ENCODE measurements around the gene NPB. TPM values are rescaled to one million over a fixed set of nuclear protein-coding genes. Genes with fewer than 3 reads are reported as not detected.

Gene NPB
- total RNA-seq, 1 donor from 2014 or later, result 0.58 TPM

DNA sequence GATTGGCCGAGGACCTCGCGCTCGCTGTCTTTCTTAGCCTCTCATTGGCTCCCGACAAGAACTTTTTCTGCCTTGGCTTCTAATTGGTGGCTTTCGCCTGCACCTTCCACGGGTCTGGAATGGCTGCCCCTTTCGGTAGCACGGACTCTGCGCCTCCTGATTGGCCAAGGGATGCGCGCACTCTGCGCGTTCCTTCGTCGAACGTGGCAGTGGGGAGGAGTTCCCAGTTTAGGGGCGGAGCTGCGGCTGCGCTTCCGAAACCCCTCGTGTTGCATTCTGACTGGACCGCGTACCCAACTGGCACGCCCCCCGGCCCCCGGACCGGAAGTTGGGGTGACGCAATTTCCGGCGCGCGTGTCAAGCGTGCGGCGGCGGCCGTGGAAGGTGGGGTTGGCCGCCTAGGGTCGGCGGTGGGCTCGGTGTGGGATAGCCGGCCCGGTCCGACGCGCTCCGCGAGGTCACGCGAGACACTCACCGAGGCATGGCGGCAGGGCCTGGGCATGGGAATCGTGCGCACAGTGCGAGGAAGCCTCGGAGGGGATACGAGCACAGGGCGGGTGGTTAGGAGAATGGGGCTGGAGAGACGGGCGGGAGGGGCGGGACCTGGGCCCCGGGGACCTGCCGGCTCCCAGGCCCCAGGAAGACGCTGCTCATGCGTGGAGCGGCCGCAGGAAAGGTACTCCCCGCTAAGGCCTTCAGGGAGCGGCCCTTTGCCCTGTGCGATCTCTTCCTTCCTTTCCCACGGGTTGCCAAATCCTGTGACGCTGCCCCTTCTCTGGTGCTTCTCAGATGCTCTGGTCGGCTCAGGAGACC lies 41.1 kb upstream of the NPB start:
- TF ChIP-seq, protein P1, sequence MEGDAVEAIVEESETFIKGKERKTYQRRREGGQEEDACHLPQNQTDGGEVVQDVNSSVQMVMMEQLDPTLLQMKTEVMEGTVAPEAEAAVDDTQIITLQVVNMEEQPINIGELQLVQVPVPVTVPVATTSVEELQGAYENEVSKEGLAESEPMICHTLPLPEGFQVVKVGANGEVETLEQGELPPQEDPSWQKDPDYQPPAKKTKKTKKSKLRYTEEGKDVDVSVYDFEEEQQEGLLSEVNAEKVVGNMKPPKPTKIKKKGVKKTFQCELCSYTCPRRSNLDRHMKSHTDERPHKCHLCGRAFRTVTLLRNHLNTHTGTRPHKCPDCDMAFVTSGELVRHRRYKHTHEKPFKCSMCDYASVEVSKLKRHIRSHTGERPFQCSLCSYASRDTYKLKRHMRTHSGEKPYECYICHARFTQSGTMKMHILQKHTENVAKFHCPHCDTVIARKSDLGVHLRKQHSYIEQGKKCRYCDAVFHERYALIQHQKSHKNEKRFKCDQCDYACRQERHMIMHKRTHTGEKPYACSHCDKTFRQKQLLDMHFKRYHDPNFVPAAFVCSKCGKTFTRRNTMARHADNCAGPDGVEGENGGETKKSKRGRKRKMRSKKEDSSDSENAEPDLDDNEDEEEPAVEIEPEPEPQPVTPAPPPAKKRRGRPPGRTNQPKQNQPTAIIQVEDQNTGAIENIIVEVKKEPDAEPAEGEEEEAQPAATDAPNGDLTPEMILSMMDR (conservative IDR thresholded peaks at IDR 0.05; ENCODE audit: low read depth, low read length), result no peak

DNA sequence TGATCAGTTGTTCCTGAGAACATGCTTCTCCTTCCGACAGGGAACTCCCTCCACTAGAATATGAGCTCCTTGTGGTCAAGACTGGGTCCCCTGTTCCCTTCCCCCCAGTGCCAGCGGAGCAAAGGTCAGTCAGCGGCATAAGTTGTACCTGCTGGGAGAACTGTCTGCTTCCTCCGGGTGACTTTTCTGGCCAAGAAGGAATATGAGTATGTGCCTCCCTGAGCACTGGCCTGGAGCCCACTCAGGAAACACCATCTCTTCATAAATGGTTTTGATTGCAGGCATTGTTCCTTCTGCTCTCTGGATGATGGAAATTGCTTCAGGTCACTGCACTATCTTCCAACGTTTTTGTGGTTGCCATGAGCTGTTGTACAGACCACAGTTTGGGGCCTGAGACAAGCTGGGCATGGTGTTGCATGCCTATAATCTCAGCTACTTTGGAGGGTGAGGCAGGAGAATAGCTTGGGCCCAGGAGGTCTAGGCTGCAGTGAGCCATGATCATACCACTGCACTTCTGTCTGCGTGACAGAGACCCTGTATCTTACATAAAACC lies 38.8 kb upstream of the NPB start:
- DNase-seq (ENCODE audit: low read depth), result no peak
- TF ChIP-seq, protein P1 (conservative IDR thresholded peaks at IDR 0.05; ENCODE audit: low read depth, low read length), result no peak
- no peak overlapping the region for H3K4me3 ChIP-seq (ENCODE audit: low read depth, low read length)

More for the DNA sequence above, 41.1 kb upstream of the NPB start:
- H3K4me3 ChIP-seq (ENCODE audit: low read depth, low read length), result peak overlapping the region; percentile 77
- peak; percentile 100 for DNase-seq (ENCODE audit: low read depth)

DNA sequence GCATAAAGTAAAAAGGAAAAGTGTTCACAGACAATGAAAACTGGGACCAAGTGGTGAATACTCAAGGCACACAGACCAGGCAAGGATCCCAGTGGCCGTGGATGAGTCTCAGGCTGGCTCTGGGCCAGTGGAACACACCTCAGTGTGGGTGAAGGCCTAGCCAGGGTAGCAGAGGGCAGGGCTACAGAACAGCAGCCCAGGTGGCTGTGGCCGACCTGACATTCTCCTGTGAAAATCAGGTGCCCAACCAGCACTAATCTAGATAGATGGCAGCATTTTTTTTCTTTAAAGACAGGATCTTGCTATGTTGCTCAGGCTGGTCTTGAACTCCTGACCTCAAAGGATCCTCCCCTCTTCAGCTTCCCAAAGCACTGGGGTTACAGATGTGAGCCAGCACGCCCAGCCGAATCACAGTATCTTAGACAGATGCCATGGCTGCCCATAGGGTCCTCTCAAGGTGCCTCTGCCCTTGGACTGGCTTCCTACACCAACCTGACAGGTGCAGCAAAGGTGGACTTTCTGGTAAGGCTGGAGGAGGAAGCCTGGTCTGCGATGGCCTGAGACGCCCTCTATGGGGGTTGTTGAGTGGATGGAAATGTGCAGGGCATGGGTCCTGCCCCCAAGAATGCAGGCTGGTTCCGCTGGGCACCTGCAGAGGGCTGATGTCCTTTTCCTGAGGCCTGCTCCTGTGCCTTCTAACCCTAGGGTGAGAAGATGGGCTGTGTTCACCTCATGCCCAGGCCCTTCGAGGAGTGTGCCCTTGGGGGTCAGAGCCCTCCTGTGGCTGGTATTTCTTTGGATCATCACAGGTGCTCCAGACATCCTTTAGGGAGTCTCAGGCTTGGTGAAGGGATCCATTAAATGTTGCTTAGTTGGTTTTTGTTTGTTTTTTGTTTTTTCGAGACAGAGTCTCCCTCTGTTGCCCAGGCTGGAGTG lies 37.9 kb upstream of the NPB start:
- TF ChIP-seq, protein P1 (conservative IDR thresholded peaks at IDR 0.05; ENCODE audit: low read depth, low read length), result peak; percentile 9
- H3K4me3 ChIP-seq (ENCODE audit: low read depth, low read length), result no peak overlapping the region
- DNase-seq (ENCODE audit: low read depth), result no peak

DNA sequence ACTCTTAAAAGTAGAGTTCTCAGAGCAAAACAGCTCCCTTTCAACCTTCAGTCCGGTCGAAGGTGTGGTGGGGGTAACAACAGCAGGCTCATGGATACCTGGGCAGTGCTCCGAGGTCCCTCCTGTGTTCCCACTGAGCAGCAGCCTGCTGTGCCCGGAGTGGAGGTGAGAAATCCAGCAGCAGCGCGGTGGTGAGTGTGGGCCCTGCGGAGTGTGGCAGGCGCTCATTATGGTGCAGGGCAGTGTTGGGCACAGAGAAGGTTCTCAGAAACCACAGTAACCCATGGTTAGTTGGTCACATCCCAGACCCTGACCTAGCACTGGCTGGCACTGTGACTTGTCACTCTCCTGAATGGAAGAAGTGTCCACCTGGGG lies 36.7 kb upstream of the NPB start:
- DNase-seq (ENCODE audit: low read depth), result no peak
- no peak overlapping the region for H3K4me3 ChIP-seq (ENCODE audit: low read depth, low read length)
- TF ChIP-seq, protein P1 (conservative IDR thresholded peaks at IDR 0.05; ENCODE audit: low read depth, low read length), result no peak

DNA sequence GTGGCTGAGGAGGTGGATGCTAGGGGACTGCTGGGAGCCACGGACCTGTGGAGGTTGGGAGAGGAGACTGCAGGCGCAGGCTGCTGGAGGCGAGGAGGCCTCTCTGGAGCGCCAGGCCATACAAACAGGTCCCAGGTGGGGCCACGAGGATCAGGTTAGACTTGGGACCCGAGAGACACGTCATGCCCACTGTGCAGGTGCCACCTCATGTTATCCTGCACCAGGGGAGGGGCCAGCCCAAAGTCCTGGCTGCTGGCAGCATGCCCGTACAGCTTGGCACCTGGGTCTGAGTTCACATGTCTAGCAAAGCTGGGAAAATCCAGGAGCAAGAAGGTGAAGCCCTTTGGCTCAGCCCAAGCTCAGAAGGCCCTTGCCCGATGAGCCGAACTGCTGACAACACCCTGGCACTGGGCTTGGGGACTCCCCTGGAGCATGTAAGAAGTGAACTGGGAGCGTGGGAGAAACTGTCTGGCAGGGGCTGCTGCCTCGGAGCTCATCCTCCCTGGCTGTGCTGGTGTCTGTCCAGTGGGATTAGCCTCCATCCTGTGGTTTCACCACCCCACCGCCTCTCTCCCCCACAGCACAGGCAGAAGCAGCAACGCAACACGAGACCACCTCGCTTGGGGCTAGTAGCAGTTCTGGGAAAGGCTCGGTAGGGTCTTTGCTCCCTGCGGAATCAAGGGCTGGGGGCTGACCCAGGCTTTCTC lies 36.2 kb upstream of the NPB start:
- peak; percentile 31 for DNase-seq (ENCODE audit: low read depth)
- TF ChIP-seq, protein P1 (conservative IDR thresholded peaks at IDR 0.05; ENCODE audit: low read depth, low read length), result no peak

DNA sequence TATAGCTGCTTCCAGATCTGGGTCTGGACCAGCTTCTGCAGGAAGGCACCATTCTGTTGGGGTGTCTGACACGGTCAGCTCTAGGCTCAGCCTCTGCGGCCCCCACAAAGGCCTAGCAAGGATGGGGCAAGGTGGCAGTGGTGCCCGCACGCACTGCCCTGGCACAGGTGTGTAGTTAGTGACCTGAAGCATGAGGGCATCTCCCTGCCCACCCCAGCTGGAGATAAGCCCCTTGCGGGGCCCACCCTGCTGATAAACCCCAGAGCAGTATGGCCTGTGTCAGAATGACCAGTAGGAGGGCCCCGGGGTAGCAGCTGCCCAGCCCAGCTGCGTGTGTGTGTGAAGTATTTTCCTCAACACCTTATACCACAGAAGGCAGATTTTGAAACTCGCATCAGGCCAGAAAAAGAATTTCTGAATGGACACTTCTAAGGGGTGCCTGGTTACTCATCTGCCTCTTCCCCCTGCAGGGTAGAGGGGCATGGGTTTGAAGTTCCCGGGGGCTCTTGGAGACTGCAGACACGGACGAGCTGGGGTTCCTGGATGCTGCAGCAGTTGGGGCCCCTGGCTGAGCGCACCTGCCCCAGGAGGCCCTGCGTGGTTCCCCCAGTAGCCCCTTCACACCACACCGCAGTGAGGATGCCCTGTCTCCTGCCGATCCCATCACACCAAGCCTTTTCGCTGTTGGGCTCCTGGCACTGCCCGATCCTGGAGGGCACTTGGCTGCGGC lies 35.4 kb upstream of the NPB start:
- H3K4me3 ChIP-seq (ENCODE audit: low read depth, low read length), result no peak overlapping the region
- TF ChIP-seq, protein P1 (conservative IDR thresholded peaks at IDR 0.05; ENCODE audit: low read depth, low read length), result no peak

More for the DNA sequence above, 36.2 kb upstream of the NPB start:
- no peak overlapping the region for H3K4me3 ChIP-seq (ENCODE audit: low read depth, low read length)

More for the DNA sequence above, 35.4 kb upstream of the NPB start:
- DNase-seq (ENCODE audit: low read depth), result no peak

Data from epithelial cell of proximal tubule (primary cell).